ENCODE data around the gene QPRT.

DNA sequence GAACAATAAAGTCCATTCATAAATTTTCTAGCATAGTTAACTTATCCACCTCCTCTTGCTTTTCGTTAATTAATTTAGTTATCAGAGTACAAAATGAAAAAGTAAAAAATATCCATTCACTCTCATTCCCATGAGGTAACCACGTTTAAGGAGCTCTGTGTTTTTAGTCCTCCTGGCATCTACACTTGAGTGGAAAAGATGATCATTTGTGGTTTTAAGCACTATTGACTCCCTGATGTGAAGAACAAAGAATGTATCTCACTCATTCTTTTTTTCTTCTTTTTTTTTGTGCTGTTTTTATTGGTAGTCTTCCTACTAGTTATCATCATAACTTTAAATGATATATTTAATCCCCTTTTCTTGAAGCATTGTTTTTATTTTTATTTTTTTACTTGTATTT is 26.1 kb downstream of the QPRT start:
- TF ChIP-seq CTCF (IDR thresholded peaks at IDR 0.05; ENCODE audit: low read depth, low read length) (no peak), POLR2A (IDR thresholded peaks at IDR 0.05; ENCODE audit: extremely low read depth, insufficient read length) (no peak), MYC (IDR thresholded peaks at IDR 0.05; ENCODE audit: low read depth, low read length) (no peak)
- TF ChIP-seq, protein P1, sequence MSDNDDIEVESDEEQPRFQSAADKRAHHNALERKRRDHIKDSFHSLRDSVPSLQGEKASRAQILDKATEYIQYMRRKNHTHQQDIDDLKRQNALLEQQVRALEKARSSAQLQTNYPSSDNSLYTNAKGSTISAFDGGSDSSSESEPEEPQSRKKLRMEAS (IDR thresholded peaks at IDR 0.05; ENCODE audit: low read depth, low read length), result no peak

Data from NB4 (cell line).